ENCODE measurements around the gene BMPR1B.

BMPR1B gene

DNA sequence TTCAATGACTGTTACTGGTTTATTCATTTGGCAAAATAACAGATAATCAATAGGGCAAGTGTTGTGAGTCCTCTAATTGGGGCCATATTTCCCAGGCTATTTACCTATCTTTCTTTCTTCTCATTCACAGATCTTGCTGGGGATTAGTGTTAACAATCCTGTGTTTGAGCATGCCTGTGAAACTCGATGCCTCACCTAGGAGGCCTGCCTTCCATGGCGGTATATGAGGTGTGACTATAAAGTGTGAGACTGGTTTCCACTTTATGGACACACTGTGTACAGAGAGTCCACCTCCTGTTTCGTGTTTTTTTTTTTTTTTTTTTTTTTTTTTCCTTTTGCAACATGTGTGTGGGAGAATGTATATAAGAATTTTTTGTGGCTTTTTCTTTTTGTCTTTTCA, 199.3 kb downstream of the BMPR1B start:
- DNase-seq, result no peak

DNA sequence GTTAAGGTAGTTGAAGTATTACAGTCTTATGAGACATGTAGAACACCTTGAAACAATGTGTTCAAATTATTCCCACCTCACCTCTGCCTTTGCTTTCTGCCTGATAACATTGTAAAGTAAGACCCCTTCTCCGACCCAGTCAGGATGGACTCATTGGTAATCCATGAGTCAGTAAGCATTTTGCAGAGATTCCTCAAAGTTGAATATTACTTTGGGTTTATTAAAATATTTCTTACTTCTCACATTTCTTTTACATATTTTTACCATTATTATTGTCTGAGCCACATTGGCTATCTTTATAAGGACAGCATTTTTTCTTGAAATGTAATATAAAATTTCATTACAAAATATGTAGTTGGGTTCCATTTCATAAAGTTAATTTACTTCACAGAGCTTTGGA, 201.6 kb downstream of the BMPR1B start:
- no peak for DNase-seq

DNA sequence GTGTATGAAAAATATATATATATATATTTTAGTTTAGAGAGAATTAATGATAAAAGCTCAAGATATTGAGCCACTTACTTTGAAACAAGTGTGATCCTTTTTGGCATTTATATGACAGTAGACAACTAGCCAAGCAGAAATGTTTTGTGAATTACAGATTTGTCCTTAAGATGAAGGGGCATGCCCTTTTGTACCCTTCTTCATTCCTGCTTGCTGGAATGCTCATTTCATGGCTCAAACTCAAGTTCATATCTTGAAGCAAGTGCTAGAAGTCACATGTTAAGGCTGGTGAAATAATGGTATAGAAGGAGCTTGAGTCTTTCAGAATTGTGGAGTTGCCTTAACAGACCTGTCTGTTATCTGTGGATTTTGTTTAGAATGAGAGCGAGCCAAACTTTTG, 203.0 kb downstream of the BMPR1B start:
- DNase-seq, result no peak

DNA sequence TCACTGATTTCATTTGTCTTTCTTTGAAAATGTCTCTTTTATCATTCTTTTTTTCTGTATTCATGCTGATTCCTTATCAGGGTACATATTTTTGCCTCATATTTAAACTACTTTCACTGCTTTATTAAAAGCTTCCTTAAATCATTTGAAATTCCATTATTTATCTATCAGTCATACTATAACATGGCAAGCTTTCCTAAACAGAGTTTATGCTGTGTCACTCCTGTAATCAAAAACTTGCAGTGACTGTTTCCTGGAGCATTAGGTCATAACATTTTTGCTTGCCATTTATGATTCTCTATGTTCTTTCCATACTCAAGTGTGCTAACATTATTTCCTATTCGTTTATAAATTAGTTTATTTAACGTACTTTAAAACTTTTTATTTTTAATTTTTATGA, 203.7 kb downstream of the BMPR1B start:
- no peak for DNase-seq

DNA sequence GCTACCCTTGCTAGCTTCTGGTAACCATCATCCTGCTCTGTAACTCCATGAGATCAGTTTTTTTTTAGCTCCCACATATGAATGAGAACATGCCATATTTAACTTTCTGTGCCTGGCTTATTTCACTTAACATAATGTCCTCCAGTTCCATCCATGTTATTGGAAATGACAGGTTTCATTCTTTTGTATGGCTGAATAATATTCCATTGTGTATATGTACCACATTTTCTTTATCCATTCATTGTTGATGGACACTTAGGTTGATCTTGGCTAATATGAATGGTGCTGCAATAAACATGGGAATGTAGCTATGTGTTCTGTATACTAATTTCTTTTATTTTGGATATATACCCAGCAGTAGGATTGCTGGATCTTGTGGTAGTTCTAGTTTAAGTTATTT, 204.7 kb downstream of the BMPR1B start:
- DNase-seq, result no peak

DNA sequence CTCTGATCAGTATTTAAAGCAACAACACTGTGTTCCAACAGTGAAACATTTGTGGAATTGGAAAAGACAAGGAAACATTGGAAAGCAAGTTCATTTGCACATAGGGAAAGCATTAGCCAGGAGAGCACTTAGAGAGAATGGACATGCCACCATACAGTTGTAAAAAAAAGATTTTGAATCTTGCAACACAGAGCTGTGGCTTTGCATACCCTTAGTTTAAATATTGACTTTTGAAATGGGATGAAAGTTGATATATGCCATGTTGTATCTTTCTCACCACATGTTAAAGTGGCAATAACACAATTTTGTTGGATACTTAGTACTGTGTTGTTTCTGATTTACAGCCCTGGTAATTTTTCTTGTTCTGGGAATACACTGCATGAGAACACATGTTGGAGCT, 208.1 kb downstream of the BMPR1B start:
- DNase-seq, result no peak

DNA sequence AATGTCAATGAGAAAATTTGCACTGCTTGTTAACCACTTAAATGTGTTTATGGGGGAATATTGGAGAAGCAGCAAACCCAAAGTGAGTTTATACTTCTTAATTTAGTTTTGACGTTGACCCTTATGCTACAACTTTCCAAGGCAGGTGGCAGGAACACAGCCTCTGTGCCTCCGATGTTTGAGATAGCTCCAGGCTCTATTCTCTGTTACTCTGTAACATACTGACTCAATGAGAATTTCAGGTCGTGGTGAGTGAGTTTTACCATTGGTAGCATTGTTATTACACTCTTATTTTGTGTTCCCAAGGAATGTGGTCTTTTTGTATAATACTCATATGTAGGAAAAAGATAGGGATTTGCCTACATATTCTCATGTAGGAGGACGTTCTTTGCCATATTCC, 210.7 kb downstream of the BMPR1B start:
- DNase-seq, result no peak

DNA sequence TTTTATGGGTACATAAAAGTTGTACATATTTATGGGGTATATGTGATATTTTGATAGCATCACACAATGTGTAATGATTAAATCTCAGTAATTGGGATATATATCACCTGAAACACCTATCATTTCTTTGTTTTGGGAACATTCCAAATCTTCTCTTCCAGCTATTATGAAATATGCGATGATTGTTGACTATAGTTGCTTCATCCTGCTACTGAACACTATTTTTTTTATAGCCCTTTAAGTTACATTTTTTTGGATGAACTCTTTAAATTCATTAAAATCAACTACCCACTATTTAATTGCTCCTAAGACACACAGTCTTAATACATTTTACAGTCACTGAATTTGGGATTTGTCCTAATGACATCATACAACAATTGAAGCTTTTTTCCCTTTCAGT, 212.9 kb downstream of the BMPR1B start:
- DNase-seq, result no peak

DNA sequence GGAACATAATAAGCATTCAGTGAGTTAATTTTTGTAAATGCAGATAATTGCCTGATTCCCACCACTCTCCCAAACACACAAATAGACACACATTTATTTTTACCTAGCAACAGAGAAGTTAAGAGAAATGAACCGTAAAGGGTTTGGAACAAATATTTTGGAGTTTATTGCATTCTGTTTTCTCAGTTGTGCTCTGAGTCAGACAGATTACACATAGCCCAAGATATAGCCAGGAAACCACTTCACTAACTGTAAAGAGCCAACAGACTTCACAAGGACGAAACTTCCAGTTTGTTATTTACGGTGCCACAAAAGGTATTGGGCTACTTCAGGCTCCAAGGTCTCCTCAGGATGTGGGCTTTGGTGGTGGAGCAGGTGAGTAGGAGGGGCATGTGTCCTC, 217.0 kb downstream of the BMPR1B start:
- DNase-seq, result no peak

DNA sequence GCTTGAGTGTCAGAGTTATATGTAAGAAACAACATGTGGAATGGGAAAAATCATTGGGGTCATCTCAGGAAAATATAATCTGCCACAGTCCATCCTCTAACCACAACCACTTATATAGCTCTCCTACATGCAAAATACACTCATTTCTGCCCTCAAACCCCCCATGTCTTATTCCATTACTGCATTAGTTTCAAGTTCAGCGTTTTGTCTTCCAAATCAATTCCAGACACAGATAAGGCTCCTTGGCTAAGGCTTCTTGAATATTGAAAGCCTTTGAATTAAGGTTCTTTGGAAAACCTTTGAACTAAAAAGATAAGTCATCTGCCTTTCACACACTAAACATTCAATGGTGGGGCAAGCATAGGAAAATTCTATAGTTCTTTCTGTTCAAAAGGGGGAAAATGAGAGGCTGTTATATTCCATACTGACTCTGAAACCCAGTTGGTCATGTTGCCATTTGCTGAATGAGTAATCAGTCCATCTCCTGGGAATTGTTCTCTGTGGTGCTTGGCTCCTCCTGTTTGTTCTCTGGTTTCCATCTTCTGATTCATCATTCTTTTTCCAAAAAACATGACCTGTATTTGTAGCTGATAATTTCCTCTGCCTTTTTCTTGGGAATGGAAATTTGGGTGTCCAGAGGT, 218.7 kb downstream of the BMPR1B start:
- no peak for DNase-seq

DNA sequence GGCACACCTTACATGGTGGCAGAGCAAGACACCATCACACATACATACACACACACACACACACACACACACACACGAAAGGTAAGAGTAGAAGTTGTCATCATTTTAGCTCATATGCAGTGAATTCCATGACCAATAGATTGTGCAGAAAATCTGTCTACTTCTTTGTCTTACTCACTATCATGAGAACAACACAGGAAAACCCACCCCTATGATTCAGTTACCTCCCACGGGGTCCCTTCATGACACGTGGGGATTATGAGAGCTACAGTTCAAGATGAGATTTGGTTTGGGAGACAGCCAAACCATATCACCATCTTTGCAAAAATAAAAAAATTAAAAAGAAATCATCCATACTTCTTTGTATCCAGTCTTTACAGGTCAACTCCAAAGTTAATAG, 221.1 kb downstream of the BMPR1B start:
- no peak for DNase-seq

DNA sequence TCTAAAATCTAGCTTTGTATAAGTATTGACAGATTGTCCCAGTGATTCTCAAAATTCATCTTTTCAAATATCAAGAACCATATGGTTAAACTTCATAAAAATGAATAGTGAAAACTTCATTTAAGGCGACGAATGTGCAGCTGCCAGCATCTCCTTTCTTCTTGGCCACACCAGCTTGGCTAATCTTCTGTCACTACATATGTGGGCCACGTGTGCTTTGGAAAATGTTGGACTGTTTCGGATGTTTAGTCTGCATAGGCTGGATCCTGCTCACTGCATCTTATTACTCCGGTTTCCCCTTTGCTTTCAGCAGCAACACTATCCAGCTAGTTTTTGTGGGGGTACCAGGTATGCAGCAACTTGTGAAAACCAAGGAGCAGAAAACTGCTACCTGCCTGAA, 221.9 kb downstream of the BMPR1B start:
- no peak for DNase-seq

DNA sequence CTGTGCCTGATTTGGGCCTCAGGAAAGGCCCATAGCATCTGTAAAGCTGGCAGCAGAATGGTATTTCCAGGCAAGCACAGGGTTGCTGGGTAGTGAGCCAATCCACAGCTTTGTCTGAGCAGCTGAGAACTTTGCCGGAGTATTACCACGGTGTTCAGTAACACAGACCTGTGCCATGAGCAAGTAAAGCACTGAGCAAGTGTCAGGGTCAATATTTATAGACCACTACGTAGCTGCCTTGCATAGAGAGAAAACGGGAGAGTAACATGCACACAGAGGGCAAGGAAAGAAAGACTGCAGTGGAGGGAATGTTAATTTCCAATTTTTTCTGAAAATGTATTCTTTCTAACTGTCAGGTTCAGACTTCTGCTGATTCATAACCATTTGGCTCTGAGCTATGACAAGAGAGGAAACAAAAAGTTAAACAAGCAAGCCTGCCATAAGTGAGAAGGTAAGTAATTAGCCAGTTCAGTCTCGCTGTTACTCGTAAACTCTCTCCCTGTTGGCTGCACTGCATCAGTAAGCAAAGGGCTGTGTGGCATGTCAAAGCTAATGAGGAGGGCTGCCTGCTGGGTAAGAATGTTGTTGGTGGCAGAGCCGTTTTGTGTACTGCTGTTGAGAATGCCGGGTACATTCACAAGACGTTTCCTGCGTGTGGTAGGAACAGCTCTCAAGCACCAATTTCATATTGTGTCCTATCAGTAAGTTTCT, 238.1 kb downstream of the BMPR1B start:
- DNase-seq, result peak in 30 of 51 donors; percentile 1 to 57 (median 20)

DNA sequence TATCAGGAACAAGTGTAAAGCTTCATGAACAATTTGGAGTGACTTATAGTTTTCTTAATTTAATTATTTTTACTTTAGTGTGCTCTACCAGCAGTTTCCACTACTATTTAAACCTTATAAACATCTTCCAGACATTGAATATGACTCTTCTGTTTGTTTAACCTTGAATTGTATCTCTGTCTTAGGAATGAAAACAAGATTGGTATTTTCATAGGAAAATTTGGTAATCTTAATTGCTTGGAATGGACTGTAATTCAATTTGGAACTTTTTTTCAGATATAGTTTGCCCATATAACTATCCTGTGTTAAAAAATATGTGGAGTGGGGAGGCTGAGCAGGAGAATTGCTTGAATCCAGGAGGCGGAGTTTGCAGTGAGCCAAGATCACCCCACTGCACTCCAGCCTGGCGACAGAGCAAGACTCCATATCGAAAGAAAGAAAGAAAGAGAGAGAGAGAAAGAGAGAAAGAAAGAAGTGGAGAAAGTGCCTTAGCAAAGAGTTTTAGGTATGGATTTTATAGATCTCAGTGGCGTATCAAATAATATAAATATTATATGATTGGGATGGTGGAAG, 242.4 kb downstream of the BMPR1B start:
- DNase-seq, result peak in 2 of 51 donors; percentile 0 to 9

DNA sequence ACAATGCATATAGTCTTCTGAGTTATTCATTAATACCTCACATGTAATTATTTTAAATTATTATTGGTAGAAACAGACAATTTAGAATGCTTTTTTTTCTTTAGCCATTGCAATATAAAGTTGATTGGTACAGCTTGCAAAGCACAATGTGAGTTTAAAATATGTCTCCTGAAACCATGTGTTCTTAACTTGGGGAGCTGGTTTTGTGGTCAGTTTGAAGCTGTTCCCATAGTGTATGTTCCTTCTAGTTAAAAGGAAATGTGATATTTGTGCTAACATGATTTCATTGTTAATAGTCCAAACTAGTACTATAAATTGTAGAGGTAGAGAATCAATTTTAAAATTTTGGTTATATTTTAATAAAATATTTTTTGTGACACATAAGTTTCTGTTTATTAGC, 247.2 kb downstream of the BMPR1B start:
- no peak for DNase-seq

DNA sequence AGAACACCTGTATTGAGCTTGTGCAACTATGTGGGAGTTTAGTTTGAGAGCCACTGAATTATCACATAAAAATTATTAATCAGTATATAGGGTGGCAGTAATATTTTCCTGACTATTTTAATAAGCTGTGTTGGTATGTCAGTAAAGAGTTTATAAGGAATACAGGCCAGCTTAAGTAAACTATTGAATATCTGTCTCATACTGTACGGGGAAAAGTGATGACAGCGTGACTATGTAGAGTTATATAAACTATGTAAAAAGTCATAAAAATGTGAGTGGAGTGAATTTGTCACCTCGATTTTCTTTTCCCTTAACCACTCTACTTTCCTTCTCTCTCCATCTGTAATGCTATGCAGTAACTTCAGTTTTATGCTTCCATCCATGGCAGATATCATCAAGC, 250.2 kb downstream of the BMPR1B start:
- DNase-seq, result no peak

DNA sequence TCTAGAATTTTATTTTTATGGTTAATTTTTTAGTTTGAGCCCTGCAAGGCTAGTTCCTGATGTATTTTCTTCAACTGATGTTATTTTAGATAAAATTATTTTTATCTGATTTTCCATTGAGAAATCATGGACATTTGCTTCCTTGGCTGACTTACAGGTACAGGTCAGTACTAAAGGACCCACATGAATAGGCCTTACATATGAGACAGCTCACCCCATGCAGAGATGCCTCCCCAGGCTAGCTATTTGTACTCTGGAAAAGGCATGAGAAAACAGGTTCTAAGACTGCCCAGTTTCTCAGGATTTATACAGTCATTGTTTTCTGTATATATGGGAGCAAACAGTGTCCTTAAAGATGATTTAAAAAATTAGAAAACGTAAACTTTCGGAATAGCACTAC, 255.5 kb downstream of the BMPR1B start:
- no peak for DNase-seq

DNA sequence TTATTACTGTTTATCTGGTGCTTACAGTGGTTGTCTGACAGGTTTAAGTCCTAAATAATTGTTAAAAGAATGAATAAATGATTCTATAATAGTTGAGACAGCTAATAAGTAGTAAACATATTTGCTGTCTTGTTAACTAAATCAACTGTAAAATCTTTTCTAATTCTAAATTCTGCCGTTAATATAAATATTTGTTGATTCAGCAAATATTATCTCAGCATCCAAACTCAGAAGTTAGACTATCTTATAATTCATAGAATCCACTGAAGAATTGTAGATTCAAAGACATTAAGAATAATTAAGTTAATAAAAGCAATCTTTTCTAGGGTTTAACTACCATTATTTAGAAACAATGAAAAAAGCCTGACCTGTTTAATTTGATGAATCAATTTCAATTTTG, 256.3 kb downstream of the BMPR1B start:
- no peak for DNase-seq

DNA sequence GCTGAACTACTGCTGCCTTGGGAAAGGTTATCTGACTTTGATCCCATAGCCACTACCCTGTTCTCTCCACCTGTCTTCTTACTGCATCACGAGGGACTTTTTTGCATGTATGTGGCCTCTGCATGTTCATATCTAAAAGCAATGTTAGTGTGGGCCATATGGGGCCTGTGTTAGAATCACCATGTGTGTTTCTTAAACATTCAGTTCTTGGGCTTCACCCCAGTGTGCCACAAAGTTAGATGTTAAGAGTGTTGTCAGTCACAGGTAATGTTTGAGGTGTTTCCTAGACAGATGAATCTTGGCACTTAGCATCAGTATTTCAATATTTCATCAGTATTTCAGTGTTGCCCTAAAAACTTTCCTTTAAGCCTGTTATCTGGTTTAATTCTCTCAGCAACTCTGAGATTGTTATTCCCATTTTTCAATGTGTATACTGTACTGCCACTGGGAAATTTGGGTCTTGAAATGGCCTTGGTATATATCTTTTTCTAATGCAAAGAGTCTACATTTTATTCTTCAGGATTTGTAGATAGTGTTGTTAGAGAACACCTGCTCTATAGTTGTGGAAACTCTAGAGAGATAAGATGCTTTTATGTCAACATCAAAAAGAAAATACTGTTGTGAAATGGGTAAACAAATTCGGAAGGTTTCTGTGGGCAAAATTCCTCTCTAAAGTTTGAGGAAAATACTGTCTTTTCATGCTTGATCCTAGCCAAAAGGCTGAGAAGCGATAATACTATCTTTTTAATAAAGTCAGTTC, 259.7 kb downstream of the BMPR1B start:
- DNase-seq, result no peak

DNA sequence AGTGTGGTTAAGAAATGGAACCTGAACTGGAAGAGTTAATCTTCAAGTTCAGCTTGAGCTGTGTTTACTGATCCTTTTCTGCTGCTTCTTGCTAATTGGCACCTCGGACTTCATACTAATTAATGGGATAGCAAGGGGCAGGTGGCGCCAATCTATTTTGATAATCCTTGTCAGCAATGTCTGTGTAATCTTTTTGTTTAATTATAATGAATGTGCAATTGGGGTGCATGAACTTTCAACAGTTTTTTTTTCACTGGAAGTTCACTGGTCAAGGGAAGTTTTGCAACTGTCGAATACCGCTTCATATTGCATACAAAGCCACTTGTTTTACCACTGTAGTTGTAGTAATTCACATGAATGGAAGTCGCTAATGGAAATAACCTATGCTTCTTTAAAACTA, 261.0 kb downstream of the BMPR1B start:
- no peak for DNase-seq

DNA sequence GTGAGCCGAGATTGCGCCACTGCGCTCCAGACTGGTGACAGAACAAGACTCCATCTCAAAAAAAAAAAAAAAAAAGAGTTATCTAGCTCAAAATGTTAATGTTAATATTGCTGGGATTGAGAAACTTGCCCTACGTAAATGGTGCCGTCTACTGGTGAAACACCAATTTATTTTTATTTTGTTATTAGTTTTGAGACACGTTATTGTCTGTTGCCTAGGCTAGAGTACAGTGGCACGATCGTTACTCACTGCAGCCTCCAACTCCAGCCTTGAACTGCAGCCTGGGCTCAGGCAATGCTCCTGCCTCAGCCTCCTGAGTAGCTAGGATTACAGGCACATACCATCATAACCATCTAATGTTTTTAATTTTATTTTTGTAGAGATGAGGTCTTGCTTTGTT, 262.8 kb downstream of the BMPR1B start:
- DNase-seq, result no peak

DNA sequence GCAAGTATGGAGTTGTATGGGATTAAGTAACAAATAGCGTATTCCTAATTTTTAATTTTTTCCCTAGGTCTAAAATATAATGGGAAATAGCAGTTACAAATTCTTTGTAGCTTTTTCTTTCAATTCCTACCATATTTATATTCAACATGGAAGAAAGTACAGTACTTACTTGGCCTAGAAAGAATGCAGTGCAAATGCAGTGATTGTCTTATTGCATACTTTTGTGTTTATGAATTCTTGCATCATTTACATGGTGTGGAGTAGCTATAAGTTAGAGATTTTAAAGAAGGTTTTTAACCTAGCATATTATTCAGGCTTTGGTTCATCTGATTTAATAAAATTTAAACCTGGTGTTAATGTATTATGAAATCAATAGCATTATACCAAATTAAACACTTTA, 263.3 kb downstream of the BMPR1B start:
- DNase-seq, result no peak

DNA sequence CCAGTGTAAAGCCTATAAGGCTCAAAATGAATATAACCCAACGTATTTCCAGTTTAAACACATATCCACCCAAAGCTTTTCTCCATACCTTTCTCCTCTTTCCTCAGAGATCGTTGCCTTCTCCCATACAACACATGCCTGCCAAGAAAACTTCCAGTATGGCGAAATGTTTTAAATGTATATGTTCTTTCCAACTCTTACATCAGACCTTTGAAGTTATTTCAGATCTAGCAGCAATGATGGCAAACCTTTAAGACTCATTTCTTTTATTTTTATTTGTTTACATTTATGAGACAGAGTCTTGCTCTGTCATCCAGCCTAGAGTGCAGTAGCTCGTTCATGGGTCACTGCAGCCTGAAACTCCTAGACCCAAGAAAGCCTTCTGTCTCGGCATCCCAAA, 265.4 kb downstream of the BMPR1B start:
- no peak for DNase-seq
